NCI-H460 (cell line): ENCODE measurements around the gene CSF2. TPM values are rescaled to one million over a fixed set of nuclear protein-coding genes. Genes with fewer than 3 reads are reported as not detected.
"Not testable (repeated sequence)": the region's sequence is repeated elsewhere in the genome, so short reads cannot be mapped to it uniquely, and the experiment has no call there.

ENCODE experiments used
- DNase-seq: peaks from one replicate; pipeline ENCODE4 v3.0.0-alpha.2; 2016; ENCODE audit warnings: low read depth; ENCODE audit errors: extremely low read depth
- small RNA-seq, 2 experiments: library from RNA; depleted of rRNA; stranded (forward); fragments of <200 nt; gene quantifications; one replicate each; pipeline ENCODE3, GENCODE V24; 2014
- total RNA-seq: library from RNA; depleted of rRNA; stranded (reverse); fragments of >200 nt; shearing (Covaris generic); gene quantifications from 2 replicates; pipeline ENCODE4 v1.2.3, GENCODE V29; 2014; rRNA removed

The CSF2 gene
- total RNA-seq, 1 experiment from 2014 or later, result not detected

GRCh38 chr5:132105688-132106087 is 32.1 kb downstream of the CSF2 start:
- no peak for DNase-seq

DNA sequence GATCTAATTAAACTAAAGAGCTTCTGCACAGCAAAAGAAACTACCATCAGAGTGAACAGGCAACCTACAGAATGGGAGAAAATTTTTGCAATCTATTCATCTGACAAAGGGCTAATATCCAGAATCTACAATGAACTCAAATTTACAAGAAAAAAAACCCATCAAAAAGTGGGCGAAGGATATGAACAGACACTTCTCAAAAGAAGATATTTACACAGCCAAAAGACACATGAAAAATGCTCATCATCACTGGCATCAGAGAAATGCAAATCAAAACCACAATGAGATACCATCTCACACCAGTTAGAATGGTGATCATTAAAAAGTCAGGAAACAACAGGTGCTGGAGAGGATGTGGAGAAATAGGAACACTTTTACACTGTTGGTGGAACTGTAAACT is 34.9 kb downstream of the CSF2 start:
- DNase-seq, result not testable (repeated sequence)

- DNase-seq, result not testable (repeated sequence)
These were observed 35.4 kb downstream of the CSF2 start for GRCh38 chr5:132108957-132109356.

- DNase-seq, result no peak
These were observed 36.0 kb downstream of the CSF2 start for GRCh38 chr5:132109494-132110053.

- no peak for DNase-seq
These were observed 36.6 kb downstream of the CSF2 start for GRCh38 chr5:132110195-132110594.

GRCh38 chr5:132110930-132111329 is 37.3 kb downstream of the CSF2 start:
- no peak for DNase-seq

DNA sequence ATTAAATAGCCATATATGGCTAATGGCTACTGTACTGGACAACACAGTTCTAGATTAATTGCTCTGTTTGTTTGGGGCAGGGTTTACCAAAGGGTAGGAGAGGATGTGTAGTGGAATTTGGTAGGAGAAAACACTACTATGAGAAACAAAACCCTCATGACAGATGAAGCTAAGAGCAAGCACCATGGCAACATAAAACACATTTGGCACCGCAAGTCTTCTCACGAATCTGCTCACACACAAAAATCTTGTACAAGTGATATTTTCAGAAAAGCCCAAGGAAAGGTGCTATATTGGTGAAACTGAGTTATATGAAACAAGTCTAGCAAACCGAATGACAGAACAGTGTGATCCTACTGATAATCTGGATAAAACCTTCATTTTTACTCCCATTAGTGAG is 38.5 kb downstream of the CSF2 start:
- no peak for DNase-seq

DNA sequence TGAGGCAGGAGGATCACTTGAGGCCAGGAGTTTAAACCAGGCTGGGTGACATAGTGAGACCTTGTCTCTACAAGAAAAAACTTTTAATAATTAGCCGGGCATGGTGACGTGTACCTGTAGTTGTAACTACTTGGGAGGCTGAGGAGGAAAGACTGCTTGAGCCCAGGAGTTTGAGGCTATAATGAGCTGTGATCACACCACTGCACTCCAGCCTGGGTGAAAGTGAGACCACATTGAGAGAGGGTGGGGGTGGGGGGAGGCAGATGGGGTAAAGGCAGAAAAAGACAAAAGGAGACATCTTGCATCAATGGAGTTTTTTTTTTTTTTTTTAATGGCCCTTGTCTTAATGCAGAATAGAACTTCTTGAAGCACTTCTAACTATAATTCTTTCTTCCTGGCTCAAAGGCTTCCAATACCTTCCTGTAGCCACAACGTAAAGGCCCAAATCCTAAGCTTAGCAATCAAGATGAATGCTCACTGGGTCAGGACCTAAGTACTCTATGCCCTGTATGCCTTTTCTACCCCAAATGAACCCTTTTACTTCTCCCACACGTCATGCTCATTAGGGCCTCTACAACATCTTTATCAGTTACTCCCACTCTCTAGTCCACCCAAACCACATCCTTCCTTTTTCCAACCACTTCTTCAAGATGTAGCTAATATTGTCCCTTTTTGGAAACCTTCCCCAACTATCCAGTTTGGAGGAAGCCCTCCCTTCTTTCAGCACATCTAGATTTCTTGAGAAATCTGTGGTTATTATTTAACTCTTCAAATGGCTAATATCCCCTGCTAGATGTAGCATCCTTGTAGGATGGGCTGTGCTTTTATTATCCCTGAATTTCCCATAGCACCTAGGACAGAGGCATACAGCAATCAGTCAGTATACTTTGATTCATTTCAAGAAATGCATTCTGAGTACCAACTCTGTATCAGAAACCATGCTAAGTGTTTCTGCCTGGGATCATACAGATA is 40.8 kb downstream of the CSF2 start:
- DNase-seq, result no peak

DNA sequence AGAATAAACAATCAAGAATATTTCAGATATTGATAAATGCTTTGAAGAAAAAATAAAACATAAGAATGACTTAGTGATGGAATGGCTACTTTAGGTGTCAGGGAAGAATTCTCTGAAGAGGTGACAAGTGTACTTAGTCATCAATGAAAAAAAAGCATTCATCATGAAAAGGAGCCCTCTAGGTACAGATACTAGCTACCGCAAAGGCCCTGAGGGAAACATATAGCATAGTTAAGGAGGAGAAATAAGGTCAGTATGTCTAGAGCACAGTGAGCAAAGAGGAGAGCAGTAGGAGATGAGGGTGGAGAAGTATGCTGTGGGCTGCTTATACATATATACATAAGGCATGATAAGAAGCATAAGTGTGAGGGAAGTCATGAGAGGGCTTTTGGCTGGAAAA is 41.8 kb downstream of the CSF2 start:
- DNase-seq, result no peak

DNA sequence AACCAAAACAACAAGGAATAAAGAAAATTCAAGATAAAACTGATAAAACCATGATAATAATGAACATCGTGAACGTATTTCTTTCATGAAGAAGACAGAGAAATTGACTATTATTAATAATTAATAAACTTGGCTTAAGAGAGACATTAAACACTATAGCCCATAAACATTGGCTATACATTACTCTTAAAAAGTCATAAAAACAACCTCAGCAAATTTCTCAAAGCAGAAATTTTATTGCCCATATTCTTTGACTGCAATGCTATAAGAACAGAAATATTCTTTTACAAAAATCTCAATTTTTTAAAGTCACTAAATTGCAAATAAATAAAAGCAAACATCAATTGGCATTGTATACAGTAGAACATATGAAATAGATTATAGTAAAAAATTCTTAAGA is 42.5 kb downstream of the CSF2 start:
- DNase-seq, result no peak

DNA sequence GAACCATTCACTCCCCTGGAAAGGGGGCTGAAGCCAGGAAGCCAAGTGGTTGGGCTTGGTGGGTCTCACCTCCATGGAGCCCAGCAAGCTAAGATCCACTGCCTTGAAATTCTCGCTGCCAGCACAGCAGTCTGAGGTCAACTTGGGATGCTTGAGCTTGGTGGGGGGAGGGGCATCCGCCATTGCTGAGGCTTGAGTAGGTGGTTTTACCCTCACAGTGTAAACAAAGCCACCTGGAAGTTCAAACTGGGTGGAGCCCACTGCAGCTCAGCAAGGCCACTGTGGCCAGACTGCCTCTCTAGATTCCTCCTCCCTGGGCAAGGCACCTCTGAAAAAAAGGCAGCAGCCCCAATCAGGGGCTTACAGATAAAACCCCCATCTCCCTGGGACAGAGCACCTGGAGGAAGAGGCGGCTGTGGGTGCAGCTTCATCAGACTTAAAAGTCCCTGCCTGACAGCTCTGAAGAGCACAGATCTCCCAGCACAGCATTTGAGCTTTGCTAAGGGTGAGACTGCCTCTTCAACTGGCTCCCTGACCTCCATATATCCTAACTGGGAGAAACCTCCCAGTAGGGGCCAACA is 43.4 kb downstream of the CSF2 start:
- not testable (repeated sequence) for DNase-seq

- not testable (repeated sequence) for DNase-seq
These were observed 47.1 kb downstream of the CSF2 start for GRCh38 chr5:132120717-132121116.

DNA sequence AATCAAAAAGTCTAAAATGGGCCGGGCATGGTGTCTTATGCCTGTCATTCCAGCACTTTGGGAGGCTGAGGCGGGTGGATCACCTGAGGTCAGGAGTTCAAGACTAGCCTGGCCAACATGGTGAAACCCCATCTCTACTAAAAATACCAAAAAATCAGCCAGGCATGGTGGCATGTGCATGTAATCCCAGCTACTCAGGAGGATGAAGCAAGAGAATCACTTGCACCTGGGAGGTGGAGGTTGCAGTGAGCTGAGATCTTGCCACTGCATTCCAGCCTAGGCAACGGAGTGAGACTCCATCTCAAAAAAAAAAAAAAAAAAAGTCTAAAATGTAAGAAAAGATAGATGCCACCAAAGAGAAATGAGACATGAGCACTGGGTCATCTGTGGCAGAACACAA is 49.4 kb downstream of the CSF2 start:
- not testable (repeated sequence) for DNase-seq

- not testable (repeated sequence) for DNase-seq
These were observed 50.0 kb downstream of the CSF2 start for GRCh38 chr5:132123578-132123977.

Small RNA genes within 50 kb of the gene (small RNA-seq; reads per million reads assigned to genes)
- gene RF00285, result 0 to 0.06 reads per million in 2 experiments

Other genes starting within 250 kb of the CSF2 start
- gene MEIKIN, start 128.1 kb upstream of the CSF2 start, total RNA-seq, result not detected in 2 replicates
- 0.03 and 0.05 TPM in 2 replicates for gene ACSL6, start 62.1 kb upstream of the CSF2 start, total RNA-seq
- not detected in 2 replicates for gene IL3, start 13.1 kb upstream of the CSF2 start, total RNA-seq
- gene P4HA2, start 154.1 kb downstream of the CSF2 start, total RNA-seq, result 28.5 and 36.8 TPM in 2 replicates
- not detected in 2 replicates for gene PDLIM4, start 183.9 kb downstream of the CSF2 start, total RNA-seq
- 4.3 and 5.6 TPM in 2 replicates for gene SLC22A4, start 220.6 kb downstream of the CSF2 start, total RNA-seq